Retinal pigment epithelial cell (primary cell): ENCODE results near the gene PIGT.

Experiments
- DNase-seq: peaks from one replicate; pipeline ENCODE4 v3.0.0-alpha.2; 2010; ENCODE audit warnings: low read depth
- H3K4me3 ChIP-seq: 2 replicates; pipeline ENCODE4 v1.5.1; 2011; ENCODE audit warnings: mild to moderate bottlenecking, low read length, control low read depth, moderate library complexity
- CTCF ChIP-seq: conservative IDR thresholded peaks from 2 replicates; pipeline ENCODE4 v1.5.1; 2011; ENCODE audit warnings: low read depth, low read length, control low read depth, inconsistent platforms

The PIGT gene

GRCh38 chr20:45462711-45463509 lies 47.0 kb downstream of the PIGT start:
- H3K4me3 ChIP-seq, result no peak overlapping the region
- no peak for DNase-seq
- no peak for TF ChIP-seq CTCF

GRCh38 chr20:45463709-45464108 lies 47.8 kb downstream of the PIGT start:
- H3K4me3 ChIP-seq, result no peak overlapping the region
- DNase-seq, result no peak
- no peak for TF ChIP-seq CTCF

- TF ChIP-seq CTCF, result no peak
- H3K4me3 ChIP-seq, result no peak overlapping the region
- DNase-seq, result no peak
Measured at GRCh38 chr20:45465491-45466266, 49.7 kb downstream of the PIGT start.

- H3K4me3 ChIP-seq, result no peak overlapping the region
- DNase-seq, result no peak
- TF ChIP-seq CTCF, result no peak
Measured at GRCh38 chr20:45467172-45467571, 51.2 kb downstream of the PIGT start.

GRCh38 chr20:45467861-45468260 lies 51.9 kb downstream of the PIGT start:
- H3K4me3 ChIP-seq, result no peak overlapping the region
- no peak for DNase-seq
- no peak for TF ChIP-seq CTCF

GRCh38 chr20:45469336-45470261 lies 53.7 kb downstream of the PIGT start, which contains the start of gene WFDC2:
Gene WFDC2 (plus strand): TSS chr20:45469753. CDS start chr20:45469782, 29 bp downstream.
- peak; percentile 19 for TF ChIP-seq CTCF
- peak within 1 kb of the TSS; percentile 36 for H3K4me3 ChIP-seq
- no peak for DNase-seq
